ENCODE results near the gene KCNJ18. TPM values are rescaled to one million over a fixed set of nuclear protein-coding genes. Genes with fewer than 3 reads are reported as not detected.

KCNJ18 gene
- polyA plus RNA-seq, 1 donor from 2014 or later = not detected

- Histone ChIP-seq H2AFZ (ENCODE audit: low read depth, low read length) (no peak overlapping the region), H3K9me2 (ENCODE audit: insufficient read depth, low read length) (no peaks in the 10 kb centered on the region), H3K79me2 (replicated peaks; ENCODE audit: insufficient read depth, low read length) (no peaks in the 10 kb centered on the region), H3K9me3 (ENCODE audit: low read length) (no peaks in the 10 kb centered on the region), H3K9ac (ENCODE audit: low read length) (no peak overlapping the region), H3K36me3 (ENCODE audit: insufficient read depth, low read length) (no peaks in the 10 kb centered on the region), H3F3A (ENCODE audit: insufficient read depth, low read length, poor library complexity, severe bottlenecking) (no peaks in the 10 kb centered on the region), H3K4me2 (ENCODE audit: low read length) (no peak overlapping the region), H3K27ac (ENCODE audit: low read length) (no peak overlapping the region), H4K20me1 (ENCODE audit: insufficient read depth) (no peaks in the 10 kb centered on the region), H3K27me3 (ENCODE audit: insufficient read depth, low read depth, low read length) (no peaks in the 10 kb centered on the region), H3K4me3 (ENCODE audit: low read length) (no peak overlapping the region)
- TF ChIP-seq POLR2AphosphoS5 (IDR thresholded peaks at IDR 0.05) (no peak), MXI1 (conservative IDR thresholded peaks at IDR 0.05; ENCODE audit: poor library complexity, severe bottlenecking) (no peak), SMC3 (conservative IDR thresholded peaks at IDR 0.05; ENCODE audit: poor library complexity) (no peak), CTCF (IDR thresholded peaks at IDR 0.05; ENCODE audit: poor library complexity, severe bottlenecking) (no peak), EP300 (conservative IDR thresholded peaks at IDR 0.05; ENCODE audit: poor library complexity, severe bottlenecking) (no peak), TAF1 (IDR thresholded peaks at IDR 0.05; ENCODE audit: low read depth) (no peak), EZH2 (IDR thresholded peaks at IDR 0.05; ENCODE audit: borderline replicate concordance, insufficient read depth, low read length, poor library complexity, severe bottlenecking) (no peak), RAD21 (conservative IDR thresholded peaks at IDR 0.05) (no peak), REST (IDR thresholded peaks at IDR 0.05; ENCODE audit: borderline replicate concordance) (no peak)
Observed at GRCh38 chr17:21677126-21677910, 15.0 kb upstream of the KCNJ18 start.

GRCh38 chr17:21677911-21678310 is 14.4 kb upstream of the KCNJ18 start:
- H3K27me3 ChIP-seq (ENCODE audit: insufficient read depth, low read depth, low read length) = no peaks in the 10 kb centered on the region
- H3K9me3 ChIP-seq (ENCODE audit: low read length) = no peaks in the 10 kb centered on the region

More at GRCh38 chr17:21677911-21678310, 14.4 kb upstream of the KCNJ18 start:
- H3K9ac ChIP-seq (ENCODE audit: low read length) = no peak overlapping the region
- no peaks in the 10 kb centered on the region for H3K79me2 ChIP-seq (replicated peaks; ENCODE audit: insufficient read depth, low read length)
- no peak overlapping the region for H3K4me3 ChIP-seq (ENCODE audit: low read length)
- no peak for TF ChIP-seq SMC3 (conservative IDR thresholded peaks at IDR 0.05; ENCODE audit: poor library complexity)
- TF ChIP-seq REST (IDR thresholded peaks at IDR 0.05; ENCODE audit: borderline replicate concordance) = no peak
- no peak for TF ChIP-seq RAD21 (conservative IDR thresholded peaks at IDR 0.05)
- TF ChIP-seq EZH2 (IDR thresholded peaks at IDR 0.05; ENCODE audit: borderline replicate concordance, insufficient read depth, low read length, poor library complexity, severe bottlenecking) = no peak
- TF ChIP-seq POLR2AphosphoS5 (IDR thresholded peaks at IDR 0.05) = no peak
- no peak for TF ChIP-seq CTCF (IDR thresholded peaks at IDR 0.05; ENCODE audit: poor library complexity, severe bottlenecking)
- TF ChIP-seq MXI1 (conservative IDR thresholded peaks at IDR 0.05; ENCODE audit: poor library complexity, severe bottlenecking) = no peak
- TF ChIP-seq TAF1 (IDR thresholded peaks at IDR 0.05; ENCODE audit: low read depth) = no peak
- no peak for TF ChIP-seq EP300 (conservative IDR thresholded peaks at IDR 0.05; ENCODE audit: poor library complexity, severe bottlenecking)
- no peaks in the 10 kb centered on the region for H3K36me3 ChIP-seq (ENCODE audit: insufficient read depth, low read length)
- no peak overlapping the region for H3K27ac ChIP-seq (ENCODE audit: low read length)
- H2AFZ ChIP-seq (ENCODE audit: low read depth, low read length) = no peak overlapping the region
- H3K9me2 ChIP-seq (ENCODE audit: insufficient read depth, low read length) = no peaks in the 10 kb centered on the region
- no peak overlapping the region for H3K4me2 ChIP-seq (ENCODE audit: low read length)
- no peaks in the 10 kb centered on the region for H4K20me1 ChIP-seq (ENCODE audit: insufficient read depth)
- no peaks in the 10 kb centered on the region for H3F3A ChIP-seq (ENCODE audit: insufficient read depth, low read length, poor library complexity, severe bottlenecking)
